GM23338 (cell line): ENCODE results near the gene DCLK1. TPM values are rescaled to one million over a fixed set of nuclear protein-coding genes. Genes with fewer than 3 reads are reported as not detected.

Experiments
- ATAC-seq: fragments of 200-7000 bp; cut with Tn5 transposase; 3 replicates; pipeline ENCODE4 v1.9.1; 2020
- DNase-seq: peaks from one replicate; pipeline ENCODE4 v3.0.0-alpha.2; 2015; ENCODE audit warnings: low spot score
- H2AFZ ChIP-seq: fragments of 200-600 bp; sonication (generic); 2 replicates; pipeline ENCODE4 v1.8.0; 2016; ENCODE audit warnings: antibody characterized with exemption, mild to moderate bottlenecking, moderate library complexity
- H3F3A ChIP-seq: fragments of 200-600 bp; sonication (generic); replicated peaks from 2 replicates; pipeline ENCODE4 v1.8.0; 2017; ENCODE audit warnings: antibody characterized with exemption, mixed run types, low read depth
- H3K27ac ChIP-seq: fragments of 200-600 bp; sonication (generic); 2 replicates; pipeline ENCODE4 v1.6.1; 2016; ENCODE audit warnings: low read depth
- H3K27me3 ChIP-seq: fragments of 200-600 bp; sonication (generic); 2 replicates; pipeline ENCODE4 v1.8.0; 2016; ENCODE audit warnings: mild to moderate bottlenecking, mixed run types, moderate library complexity; ENCODE audit not compliant: insufficient read depth
- H3K36me3 ChIP-seq: fragments of 200-600 bp; sonication (generic); 2 replicates; pipeline ENCODE4 v1.8.0; 2016; ENCODE audit warnings: mild to moderate bottlenecking; ENCODE audit not compliant: insufficient read depth
- H3K4me1 ChIP-seq: fragments of 200-600 bp; sonication (generic); 2 replicates; pipeline ENCODE4 v1.8.0; 2016; ENCODE audit warnings: mild to moderate bottlenecking, moderate library complexity; ENCODE audit not compliant: insufficient read depth
- H3K4me2 ChIP-seq: fragments of 200-600 bp; sonication (generic); 2 replicates; pipeline ENCODE4 v1.7.1; 2017; ENCODE audit warnings: mixed run types
- H3K4me3 ChIP-seq: fragments of 200-600 bp; sonication (generic); 2 replicates; pipeline ENCODE4 v1.6.1; 2016; ENCODE audit warnings: mixed run types
- H3K79me2 ChIP-seq: fragments of 200-600 bp; sonication (generic); replicated peaks from 2 replicates; pipeline ENCODE4 v1.8.0; 2017; ENCODE audit warnings: mild to moderate bottlenecking; ENCODE audit not compliant: insufficient read depth
- H3K9me2 ChIP-seq: fragments of 200-600 bp; sonication (generic); 2 replicates; pipeline ENCODE4 v1.8.0; 2017; ENCODE audit not compliant: insufficient read depth
- H4K20me1 ChIP-seq: fragments of 200-600 bp; sonication (generic); replicated peaks from 2 replicates; pipeline ENCODE4 v1.8.0; 2017; ENCODE audit warnings: mild to moderate bottlenecking; ENCODE audit not compliant: insufficient read depth
- H3K27ac Mint-ChIP-seq: 2 replicates; pipeline ENCODE4 v1.8.0; 2020; ENCODE audit warnings: inconsistent platforms, mild to moderate bottlenecking, moderate library complexity, mixed read lengths
- H3K27me3 Mint-ChIP-seq: 3 replicates; pipeline ENCODE4 v1.8.0; 2022; ENCODE audit warnings: low read depth, mild to moderate bottlenecking, moderate library complexity, mixed read lengths, inconsistent platforms; ENCODE audit not compliant: insufficient read depth, poor library complexity
- H3K36me3 Mint-ChIP-seq: 3 replicates; pipeline ENCODE4 v1.8.0; 2021; ENCODE audit warnings: low read depth, mild to moderate bottlenecking, inconsistent platforms, moderate library complexity, mixed read lengths
- H3K4me1 Mint-ChIP-seq: 3 replicates; pipeline ENCODE4 v1.8.0; 2020; ENCODE audit warnings: mild to moderate bottlenecking, inconsistent platforms, mixed read lengths
- H3K4me3 Mint-ChIP-seq: 3 replicates; pipeline ENCODE4 v1.8.0; 2021; ENCODE audit warnings: moderate library complexity, mild to moderate bottlenecking, inconsistent platforms, mixed read lengths
- H3K9me3 Mint-ChIP-seq: 3 replicates; pipeline ENCODE4 v1.8.0; 2020; ENCODE audit warnings: moderate library complexity, mild to moderate bottlenecking, inconsistent platforms, mixed read lengths
- CREB1 ChIP-seq: fragments of 250-450 bp; sonication (Bioruptor Pico); IDR thresholded peaks from 2 replicates; pipeline ENCODE4 v1.5.0; 2020; ENCODE audit warnings: low read depth, mild to moderate bottlenecking, moderate library complexity
- CTCF ChIP-seq, 2 experiments: fragments of 200-600 bp in 1 of 2; sonication (generic) in 1 of 2; conservative IDR thresholded peaks; 2 replicates each; pipeline versions ENCODE4 v1.5.1 to v1.6.1; 2016 to 2017; ENCODE audit warnings: antibody characterized with exemption in 2 of 2, low read depth in 2 of 2, mild to moderate bottlenecking in 2 of 2, moderate library complexity in 1 of 2
- EZH2 ChIP-seq: fragments of 200-600 bp; sonication (generic); IDR thresholded peaks from one replicate; pipeline ENCODE4 v1.8.0; 2017; ENCODE audit warnings: antibody characterized with exemption, mild to moderate bottlenecking, low read depth; ENCODE audit not compliant: unreplicated experiment
- EZH2phosphoT487 ChIP-seq: fragments of 200-600 bp; sonication (generic); IDR thresholded peaks from one replicate; pipeline ENCODE4 v1.8.1; 2018; ENCODE audit warnings: antibody characterized with exemption; ENCODE audit not compliant: unreplicated experiment
- JUNB ChIP-seq: IDR thresholded peaks from one replicate; pipeline ENCODE4 v1.6.1; 2016; ENCODE audit warnings: antibody characterized with exemption; ENCODE audit not compliant: unreplicated experiment
- NANOG ChIP-seq: IDR thresholded peaks from 2 replicates; pipeline ENCODE4 v1.6.1; 2016; ENCODE audit warnings: antibody characterized with exemption, borderline replicate concordance
- POLR2AphosphoS5 ChIP-seq: IDR thresholded peaks from 2 replicates; pipeline ENCODE4 v1.6.1; 2016; ENCODE audit warnings: antibody characterized with exemption, low read depth
- STAT1 ChIP-seq: IDR thresholded peaks from one replicate; pipeline ENCODE4 v1.6.1; 2016; ENCODE audit warnings: antibody characterized with exemption; ENCODE audit not compliant: unreplicated experiment
- ZNF114 ChIP-seq: fragments of 250-450 bp; sonication (Bioruptor Pico); IDR thresholded peaks from 2 replicates; pipeline ENCODE4 v1.5.0; 2020; ENCODE audit warnings: mild to moderate bottlenecking, moderate library complexity
- ZNF331 ChIP-seq: fragments of 250-450 bp; sonication (Bioruptor Pico); IDR thresholded peaks from 2 replicates; pipeline ENCODE4 v1.5.0; 2020; ENCODE audit warnings: low read depth, mild to moderate bottlenecking, moderate library complexity
- polyA plus RNA-seq: library from polyadenylated mRNA; unstranded; fragments of >200 nt; fragmentation: Nextera tagmentation; extraction: Ambion mirVana; gene quantifications from 2 replicates; pipeline ENCODE4 v1.2.1, GENCODE V29; 2016
- total RNA-seq: library from RNA; depleted of rRNA; stranded (reverse); fragments of >200 nt; shearing (Covaris generic); gene quantifications from 2 replicates; pipeline ENCODE4 v1.2.3, GENCODE V29; 2014
- TF ChIP-seq, protein P1 (sequence below): IDR thresholded peaks from 2 replicates; pipeline ENCODE4 v1.6.1; 2016; ENCODE audit warnings: antibody characterized with exemption
- TF ChIP-seq, protein P2 (sequence below): fragments of 250-450 bp; sonication (Bioruptor Pico); IDR thresholded peaks from 2 replicates; pipeline ENCODE4 v1.5.0; 2020; ENCODE audit warnings: mild to moderate bottlenecking, moderate library complexity
- TF ChIP-seq, protein P3 (sequence below): IDR thresholded peaks from one replicate; pipeline ENCODE4 v1.6.1; 2018; ENCODE audit warnings: antibody characterized with exemption; ENCODE audit not compliant: unreplicated experiment

Gene DCLK1
- total and polyA plus RNA-seq, 2 experiments from 2014 or later, result 13.1 to 57.7 TPM

- no peaks in the 10 kb centered on the region for H3K9me3 Mint-ChIP-seq
- H3K79me2 ChIP-seq, result no peaks in the 10 kb centered on the region
- TF ChIP-seq POLR2AphosphoS5, result no peak
- no peak for TF ChIP-seq CREB1
- TF ChIP-seq EZH2, result no peak
- TF ChIP-seq CTCF (conservative IDR thresholded peaks at IDR 0.05; ENCODE audit: low read depth in 2 of 2), result no peak
- TF ChIP-seq EZH2phosphoT487, result no peak
- no peak for TF ChIP-seq ZNF114 (CRISPR knock-in tag)
- TF ChIP-seq, protein P1, sequence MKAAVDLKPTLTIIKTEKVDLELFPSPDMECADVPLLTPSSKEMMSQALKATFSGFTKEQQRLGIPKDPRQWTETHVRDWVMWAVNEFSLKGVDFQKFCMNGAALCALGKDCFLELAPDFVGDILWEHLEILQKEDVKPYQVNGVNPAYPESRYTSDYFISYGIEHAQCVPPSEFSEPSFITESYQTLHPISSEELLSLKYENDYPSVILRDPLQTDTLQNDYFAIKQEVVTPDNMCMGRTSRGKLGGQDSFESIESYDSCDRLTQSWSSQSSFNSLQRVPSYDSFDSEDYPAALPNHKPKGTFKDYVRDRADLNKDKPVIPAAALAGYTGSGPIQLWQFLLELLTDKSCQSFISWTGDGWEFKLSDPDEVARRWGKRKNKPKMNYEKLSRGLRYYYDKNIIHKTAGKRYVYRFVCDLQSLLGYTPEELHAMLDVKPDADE, result no peak
- TF ChIP-seq, protein P2, sequence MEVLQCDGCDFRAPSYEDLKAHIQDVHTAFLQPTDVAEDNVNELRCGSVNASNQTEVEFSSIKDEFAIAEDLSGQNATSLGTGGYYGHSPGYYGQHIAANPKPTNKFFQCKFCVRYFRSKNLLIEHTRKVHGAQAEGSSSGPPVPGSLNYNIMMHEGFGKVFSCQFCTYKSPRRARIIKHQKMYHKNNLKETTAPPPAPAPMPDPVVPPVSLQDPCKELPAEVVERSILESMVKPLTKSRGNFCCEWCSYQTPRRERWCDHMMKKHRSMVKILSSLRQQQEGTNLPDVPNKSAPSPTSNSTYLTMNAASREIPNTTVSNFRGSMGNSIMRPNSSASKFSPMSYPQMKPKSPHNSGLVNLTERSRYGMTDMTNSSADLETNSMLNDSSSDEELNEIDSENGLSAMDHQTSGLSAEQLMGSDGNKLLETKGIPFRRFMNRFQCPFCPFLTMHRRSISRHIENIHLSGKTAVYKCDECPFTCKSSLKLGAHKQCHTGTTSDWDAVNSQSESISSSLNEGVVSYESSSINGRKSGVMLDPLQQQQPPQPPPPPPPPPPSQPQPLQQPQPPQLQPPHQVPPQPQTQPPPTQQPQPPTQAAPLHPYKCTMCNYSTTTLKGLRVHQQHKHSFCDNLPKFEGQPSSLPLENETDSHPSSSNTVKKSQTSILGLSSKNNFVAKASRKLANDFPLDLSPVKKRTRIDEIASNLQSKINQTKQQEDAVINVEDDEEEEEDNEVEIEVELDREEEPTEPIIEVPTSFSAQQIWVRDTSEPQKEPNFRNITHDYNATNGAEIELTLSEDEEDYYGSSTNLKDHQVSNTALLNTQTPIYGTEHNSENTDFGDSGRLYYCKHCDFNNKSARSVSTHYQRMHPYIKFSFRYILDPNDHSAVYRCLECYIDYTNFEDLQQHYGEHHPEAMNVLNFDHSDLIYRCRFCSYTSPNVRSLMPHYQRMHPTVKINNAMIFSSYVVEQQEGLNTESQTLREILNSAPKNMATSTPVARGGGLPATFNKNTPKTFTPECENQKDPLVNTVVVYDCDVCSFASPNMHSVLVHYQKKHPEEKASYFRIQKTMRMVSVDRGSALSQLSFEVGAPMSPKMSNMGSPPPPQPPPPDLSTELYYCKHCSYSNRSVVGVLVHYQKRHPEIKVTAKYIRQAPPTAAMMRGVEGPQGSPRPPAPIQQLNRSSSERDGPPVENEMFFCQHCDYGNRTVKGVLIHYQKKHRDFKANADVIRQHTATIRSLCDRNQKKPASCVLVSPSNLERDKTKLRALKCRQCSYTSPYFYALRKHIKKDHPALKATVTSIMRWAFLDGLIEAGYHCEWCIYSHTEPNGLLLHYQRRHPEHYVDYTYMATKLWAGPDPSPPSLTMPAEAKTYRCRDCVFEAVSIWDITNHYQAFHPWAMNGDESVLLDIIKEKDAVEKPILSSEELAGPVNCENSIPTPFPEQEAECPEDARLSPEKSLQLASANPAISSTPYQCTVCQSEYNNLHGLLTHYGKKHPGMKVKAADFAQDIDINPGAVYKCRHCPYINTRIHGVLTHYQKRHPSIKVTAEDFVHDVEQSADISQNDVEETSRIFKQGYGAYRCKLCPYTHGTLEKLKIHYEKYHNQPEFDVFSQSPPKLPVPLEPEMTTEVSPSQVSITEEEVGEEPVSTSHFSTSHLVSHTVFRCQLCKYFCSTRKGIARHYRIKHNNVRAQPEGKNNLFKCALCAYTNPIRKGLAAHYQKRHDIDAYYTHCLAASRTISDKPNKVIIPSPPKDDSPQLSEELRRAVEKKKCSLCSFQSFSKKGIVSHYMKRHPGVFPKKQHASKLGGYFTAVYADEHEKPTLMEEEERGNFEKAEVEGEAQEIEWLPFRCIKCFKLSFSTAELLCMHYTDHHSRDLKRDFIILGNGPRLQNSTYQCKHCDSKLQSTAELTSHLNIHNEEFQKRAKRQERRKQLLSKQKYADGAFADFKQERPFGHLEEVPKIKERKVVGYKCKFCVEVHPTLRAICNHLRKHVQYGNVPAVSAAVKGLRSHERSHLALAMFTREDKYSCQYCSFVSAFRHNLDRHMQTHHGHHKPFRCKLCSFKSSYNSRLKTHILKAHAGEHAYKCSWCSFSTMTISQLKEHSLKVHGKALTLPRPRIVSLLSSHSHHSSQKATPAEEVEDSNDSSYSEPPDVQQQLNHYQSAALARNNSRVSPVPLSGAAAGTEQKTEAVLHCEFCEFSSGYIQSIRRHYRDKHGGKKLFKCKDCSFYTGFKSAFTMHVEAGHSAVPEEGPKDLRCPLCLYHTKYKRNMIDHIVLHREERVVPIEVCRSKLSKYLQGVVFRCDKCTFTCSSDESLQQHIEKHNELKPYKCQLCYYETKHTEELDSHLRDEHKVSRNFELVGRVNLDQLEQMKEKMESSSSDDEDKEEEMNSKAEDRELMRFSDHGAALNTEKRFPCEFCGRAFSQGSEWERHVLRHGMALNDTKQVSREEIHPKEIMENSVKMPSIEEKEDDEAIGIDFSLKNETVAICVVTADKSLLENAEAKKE, result no peak
- no peak for TF ChIP-seq NANOG
- TF ChIP-seq, protein P3, sequence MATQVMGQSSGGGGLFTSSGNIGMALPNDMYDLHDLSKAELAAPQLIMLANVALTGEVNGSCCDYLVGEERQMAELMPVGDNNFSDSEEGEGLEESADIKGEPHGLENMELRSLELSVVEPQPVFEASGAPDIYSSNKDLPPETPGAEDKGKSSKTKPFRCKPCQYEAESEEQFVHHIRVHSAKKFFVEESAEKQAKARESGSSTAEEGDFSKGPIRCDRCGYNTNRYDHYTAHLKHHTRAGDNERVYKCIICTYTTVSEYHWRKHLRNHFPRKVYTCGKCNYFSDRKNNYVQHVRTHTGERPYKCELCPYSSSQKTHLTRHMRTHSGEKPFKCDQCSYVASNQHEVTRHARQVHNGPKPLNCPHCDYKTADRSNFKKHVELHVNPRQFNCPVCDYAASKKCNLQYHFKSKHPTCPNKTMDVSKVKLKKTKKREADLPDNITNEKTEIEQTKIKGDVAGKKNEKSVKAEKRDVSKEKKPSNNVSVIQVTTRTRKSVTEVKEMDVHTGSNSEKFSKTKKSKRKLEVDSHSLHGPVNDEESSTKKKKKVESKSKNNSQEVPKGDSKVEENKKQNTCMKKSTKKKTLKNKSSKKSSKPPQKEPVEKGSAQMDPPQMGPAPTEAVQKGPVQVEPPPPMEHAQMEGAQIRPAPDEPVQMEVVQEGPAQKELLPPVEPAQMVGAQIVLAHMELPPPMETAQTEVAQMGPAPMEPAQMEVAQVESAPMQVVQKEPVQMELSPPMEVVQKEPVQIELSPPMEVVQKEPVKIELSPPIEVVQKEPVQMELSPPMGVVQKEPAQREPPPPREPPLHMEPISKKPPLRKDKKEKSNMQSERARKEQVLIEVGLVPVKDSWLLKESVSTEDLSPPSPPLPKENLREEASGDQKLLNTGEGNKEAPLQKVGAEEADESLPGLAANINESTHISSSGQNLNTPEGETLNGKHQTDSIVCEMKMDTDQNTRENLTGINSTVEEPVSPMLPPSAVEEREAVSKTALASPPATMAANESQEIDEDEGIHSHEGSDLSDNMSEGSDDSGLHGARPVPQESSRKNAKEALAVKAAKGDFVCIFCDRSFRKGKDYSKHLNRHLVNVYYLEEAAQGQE, result no peak
- TF ChIP-seq ZNF331 (CRISPR knock-in tag), result no peak
- TF ChIP-seq JUNB, result no peak
- no peak for TF ChIP-seq STAT1
- no peaks in the 10 kb centered on the region; the same call in 2 of the 3 replicates for H3K4me1 Mint-ChIP-seq
- H3K27me3 ChIP-seq, result no peaks in the 10 kb centered on the region
- H3F3A ChIP-seq, result no peaks in the 10 kb centered on the region
- H3K36me3 ChIP-seq, result no peaks in the 10 kb centered on the region
- H3K9me2 ChIP-seq, result 0 out of 2 replicates have a peak, but pooled peaks cover 4% of the 10 kb centered on the region
- H3K27ac Mint-ChIP-seq, result no peak overlapping the region
- no peak overlapping the region for H3K4me2 ChIP-seq
- no peaks in the 10 kb centered on the region for H3K4me1 ChIP-seq
- no peak overlapping the region for H2AFZ ChIP-seq
- H3K4me3 Mint-ChIP-seq, result no peak overlapping the region
- H3K27me3 Mint-ChIP-seq, result no peaks in the 10 kb centered on the region
- no peak overlapping the region for H3K4me3 ChIP-seq
- DNase-seq (no peak), ATAC-seq (no peak)
- H3K36me3 Mint-ChIP-seq, result no peaks in the 10 kb centered on the region
- no peak overlapping the region for H3K27ac ChIP-seq
- no peaks in the 10 kb centered on the region; the same call in 1 of the 2 replicates for H4K20me1 ChIP-seq
Observed at GRCh38 chr13:35839806-35840205, 291.4 kb downstream of the DCLK1 start.
